NCI-H2196 treated with DMSO at 0.1 percent for 48 hours (cell line): Measurements from ENCODE around the gene CYTH3.
"Not testable (repeated sequence)": the region's sequence is repeated elsewhere in the genome, so short reads cannot be mapped to it uniquely, and the experiment has no call there.

Experiments used
- DNase-seq: peaks from one replicate; lab custom pipeline; 2025; ENCODE audit not compliant: unreplicated experiment; lab: John Stamatoyannopoulos, UW

CYTH3 gene

DNA sequence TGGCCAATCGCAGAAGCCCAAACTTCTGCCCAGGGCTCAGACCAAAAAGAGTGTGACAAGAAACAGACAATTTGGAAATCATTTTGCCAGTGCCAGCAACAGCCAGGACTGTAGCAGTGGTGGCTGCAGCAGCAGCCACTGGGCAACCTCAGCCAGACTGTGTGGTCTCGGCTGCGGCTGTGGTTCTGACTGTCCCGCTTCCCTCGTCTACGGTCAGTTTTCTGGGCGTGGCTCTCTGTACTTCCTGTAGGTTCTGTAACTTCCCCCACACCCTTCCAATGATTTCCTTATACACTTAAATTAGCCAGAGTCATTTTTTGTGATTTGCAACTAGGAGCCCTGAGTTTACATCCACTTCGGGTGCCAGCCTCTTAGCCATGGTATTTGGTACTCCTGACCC is 39.9 kb downstream of the CYTH3 start:
- no peak for DNase-seq

DNA sequence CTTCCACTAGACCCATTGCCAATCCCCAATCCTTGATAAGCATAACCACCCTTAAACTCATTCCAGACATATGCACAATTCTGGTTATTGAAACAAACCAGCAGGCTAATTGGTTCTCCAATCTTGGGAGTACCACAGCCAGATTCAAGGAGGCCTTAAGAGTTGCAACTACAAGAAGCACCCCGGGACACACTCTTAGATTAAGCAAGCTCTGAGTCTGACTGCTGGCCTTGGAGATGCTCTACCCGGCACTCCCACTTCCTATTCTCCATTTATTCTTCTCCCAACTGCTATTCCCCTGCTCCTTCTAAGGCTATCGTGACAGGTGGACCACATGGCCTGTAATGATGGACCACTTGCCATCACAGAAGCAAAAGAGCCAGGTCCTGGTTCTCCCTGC is 40.3 kb downstream of the CYTH3 start:
- DNase-seq, result no peak

DNA sequence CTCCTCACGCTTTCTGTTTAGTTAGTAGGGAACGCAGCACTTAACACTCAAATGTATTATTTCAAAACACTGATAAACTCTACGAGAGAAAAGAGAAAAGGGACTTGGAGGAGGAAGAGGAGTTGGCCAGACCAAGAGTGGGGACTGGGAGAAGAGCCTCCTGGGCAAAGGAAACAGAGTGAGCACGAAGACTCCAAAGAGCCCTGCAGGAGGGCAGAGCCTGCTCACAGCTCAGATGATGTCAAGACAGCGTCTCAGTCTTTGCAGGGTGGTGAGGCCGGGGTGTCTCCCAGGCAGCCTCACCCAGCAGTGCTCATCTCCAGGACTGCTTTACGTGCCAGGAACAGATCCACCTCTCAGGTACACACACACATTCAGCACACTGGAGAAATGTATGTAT is 41.2 kb downstream of the CYTH3 start:
- no peak for DNase-seq

DNA sequence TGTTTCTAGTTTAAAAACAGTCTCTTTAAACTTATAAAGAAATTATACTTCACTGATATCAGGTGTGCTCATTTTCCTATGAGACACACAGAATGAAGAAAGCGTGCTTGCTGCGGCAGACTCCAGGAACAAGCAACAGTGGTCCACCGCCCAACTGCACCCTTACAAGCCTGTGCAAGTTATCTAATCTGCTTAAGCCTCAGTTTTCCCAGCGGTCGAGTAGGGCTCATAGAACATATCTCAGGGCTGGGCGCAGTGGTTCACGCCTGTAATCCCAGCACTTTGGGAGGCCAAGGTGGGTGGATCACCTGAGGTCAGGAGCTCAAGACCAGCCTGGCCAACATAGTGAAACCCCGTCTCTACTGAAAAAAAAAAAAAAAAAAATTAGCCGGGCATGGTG is 43.1 kb downstream of the CYTH3 start:
- not testable (repeated sequence) for DNase-seq

DNA sequence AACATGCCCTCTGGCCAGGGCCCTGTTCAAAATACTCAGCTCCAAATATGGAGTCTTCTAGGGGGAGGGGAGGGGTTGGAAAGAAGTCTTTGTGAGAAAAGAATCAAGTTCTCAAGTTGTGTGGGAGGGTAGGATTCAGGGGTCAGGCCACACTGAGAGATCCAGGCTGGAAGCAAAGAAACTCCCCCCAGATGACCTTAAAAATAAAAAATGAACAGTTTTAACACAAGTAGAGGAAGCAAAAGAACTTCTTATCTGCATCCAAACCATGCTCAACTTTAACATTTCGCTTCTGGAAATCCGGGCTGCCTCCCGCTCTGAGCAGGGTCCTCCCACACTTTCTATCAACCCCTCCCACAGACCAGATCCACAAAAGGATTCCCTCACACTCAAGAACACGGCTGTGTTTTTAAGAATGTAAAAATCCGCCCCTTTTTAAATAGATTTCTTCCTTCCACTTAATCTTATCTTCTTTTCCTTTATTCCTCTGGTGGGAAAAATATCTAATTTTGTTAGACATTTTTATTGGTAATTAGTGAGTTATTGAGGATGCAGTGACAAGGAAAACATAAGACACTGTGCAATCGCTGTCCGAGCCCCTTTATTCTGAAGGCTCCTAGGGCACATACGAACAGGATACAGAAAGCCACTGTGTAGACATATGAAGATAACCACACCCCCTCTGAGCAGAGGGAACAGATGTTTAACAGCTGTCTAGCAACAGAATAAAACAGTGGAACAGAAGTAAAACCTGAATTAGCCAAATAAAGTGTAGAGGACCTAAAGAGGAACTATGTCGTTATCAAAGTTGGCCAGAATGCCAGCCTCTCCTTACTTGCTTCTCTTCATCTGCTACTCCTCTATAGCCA is 43.8 kb downstream of the CYTH3 start:
- no peak for DNase-seq

DNA sequence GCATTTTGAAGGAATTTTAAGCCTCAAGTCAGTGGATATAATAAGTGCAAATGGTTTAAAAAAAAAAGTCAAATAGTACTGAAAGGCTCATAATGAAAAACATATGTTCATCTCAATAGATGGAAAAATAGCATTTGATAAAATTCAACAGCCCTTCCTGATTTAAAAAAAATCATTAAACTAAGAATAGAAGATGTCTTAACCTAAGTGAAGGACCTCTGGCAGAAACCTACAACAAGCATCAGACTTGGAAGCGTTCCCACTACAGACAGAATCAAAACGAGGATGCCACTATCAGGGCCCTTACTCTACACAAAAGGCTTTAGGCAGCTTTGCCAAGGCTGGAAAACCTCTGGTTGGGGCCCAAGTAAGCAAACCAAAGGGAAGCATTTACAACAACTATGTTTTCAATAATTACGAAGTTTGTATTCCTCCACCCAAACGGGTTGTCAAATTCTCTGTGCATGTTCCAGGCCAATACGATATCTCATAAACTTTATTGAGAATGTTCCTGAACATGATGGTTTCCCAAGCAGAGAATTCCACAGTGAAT is 45.1 kb downstream of the CYTH3 start:
- DNase-seq, result no peak

DNA sequence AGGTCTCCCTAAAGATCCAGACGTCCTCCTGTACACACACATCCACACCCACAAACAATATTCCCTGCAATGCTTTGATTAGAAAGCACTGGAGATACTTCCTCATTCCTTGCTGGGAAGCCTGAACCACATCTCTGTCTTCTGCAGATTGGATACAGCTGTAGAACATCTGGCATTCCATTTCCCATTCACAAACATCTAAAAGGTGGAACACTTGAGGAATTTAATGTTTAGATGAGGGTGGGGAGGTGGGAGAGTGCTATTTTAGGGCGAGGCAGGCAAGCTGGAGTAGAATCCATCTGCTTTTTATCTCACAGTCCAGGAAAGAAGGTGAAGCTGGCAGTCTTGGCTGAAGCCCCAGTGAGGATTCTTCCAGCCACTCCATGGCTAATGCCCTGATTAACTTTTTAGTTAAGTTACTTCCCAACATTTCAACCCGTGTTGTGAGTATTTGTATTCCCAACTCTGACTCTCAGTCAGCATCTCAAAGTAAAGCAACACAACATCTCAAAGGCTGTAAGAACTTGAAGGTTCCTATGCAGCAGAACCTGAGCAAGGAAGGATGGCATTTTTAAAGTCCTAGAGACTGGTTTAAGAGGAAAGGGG is 46.1 kb downstream of the CYTH3 start:
- DNase-seq, result no peak

DNA sequence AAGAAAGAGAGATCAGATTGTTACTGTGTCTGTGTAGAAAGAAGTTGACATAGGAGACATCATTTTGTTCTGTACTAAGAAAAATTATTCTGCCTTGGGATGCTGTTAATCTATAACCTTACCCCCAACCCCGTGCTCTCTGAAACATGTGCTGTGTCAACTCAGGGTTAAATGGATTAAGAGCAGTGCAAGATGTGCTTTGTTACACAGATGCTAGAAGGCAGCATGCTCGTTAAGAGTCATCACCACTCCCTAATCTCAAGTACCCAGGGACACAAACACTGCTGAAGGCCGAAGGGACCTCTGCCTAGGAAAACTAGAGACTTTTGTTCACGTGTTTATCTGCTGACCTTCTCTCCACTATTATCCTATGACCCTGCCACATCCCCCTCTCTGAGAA is 49.0 kb downstream of the CYTH3 start:
- not testable (repeated sequence) for DNase-seq

DNA sequence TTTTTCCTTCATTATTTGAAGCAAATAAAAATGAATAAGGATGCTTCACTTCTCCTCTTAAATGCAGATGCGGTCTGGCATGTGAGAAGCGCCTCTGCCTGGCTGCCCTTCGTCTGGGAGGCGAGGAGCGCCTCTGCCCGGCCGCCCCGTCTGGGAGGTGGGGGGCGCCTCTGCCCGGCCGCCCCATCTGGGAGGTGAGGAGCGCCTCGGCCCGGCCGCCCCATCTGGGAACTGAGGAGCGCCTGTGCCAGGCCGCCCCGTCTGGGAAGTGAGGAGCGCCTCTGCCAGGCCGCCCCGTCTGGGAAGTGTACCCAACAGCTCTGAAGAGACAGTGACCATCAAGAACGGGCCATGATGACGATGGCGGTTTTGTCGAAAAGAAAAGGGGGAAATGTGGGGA is 49.4 kb downstream of the CYTH3 start:
- not testable (repeated sequence) for DNase-seq

DNA sequence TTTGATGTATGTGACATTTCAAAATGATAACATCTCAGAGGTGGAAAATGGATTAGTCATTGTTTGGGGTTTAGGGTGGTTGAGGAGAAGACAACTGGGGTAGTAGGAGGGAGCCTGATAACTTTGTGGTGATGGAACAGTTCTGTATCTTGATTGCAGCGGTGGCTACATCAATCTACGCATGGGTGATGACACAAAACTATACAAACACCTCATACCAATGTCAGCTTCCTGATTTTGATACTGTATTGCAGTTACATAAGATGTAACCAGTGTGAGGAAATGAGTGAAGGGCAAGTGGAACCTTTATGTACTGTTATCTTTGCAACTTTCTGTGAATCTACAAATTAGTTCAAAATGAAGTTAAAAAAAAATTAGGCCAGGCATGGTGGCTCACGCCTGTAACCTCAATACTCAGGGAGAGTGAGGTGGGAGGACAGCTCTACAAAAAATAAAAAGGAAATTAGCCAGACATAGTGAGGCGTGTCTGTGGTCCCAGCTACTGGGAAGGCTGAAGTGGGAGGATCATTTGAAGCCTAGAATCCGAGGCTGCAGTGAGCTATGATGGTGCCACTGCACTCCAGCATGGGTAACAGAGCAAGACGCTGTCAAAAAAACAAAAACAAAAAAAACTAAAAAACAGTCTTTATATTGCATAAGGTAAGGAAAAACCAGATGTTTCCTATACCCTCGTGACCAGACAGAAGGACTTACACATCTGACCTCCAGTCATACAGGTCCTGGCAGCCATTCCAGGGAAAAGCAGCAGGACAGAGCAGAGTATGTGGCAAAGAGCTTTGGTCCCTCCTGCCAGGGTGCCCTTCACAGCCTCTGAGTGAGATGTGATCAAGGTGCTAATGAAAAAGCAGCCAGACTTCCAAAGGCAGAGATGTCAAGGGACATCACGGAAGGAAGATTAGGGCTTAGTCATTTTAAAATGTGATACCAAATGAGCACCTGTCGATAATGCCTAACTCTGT is 50.8 kb downstream of the CYTH3 start:
- no peak for DNase-seq

DNA sequence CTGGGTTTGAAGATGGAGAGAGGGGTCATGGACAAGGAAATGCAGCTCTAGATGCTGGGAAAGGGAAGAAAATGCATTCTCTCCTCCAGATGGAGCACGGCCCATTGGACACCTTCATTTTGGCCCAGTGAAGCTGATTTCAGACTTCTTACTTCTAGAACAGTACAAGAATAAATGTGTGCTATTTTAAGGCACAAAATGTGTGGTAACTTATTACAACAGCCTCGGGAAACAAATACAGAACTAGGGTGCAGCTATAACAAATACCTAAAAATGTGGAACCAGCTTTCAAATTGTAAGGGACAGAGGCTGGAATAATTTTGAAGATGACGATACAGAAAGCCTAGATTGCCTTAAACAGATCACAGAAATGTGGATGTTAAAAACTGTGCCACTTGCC is 54.1 kb downstream of the CYTH3 start:
- no peak for DNase-seq

DNA sequence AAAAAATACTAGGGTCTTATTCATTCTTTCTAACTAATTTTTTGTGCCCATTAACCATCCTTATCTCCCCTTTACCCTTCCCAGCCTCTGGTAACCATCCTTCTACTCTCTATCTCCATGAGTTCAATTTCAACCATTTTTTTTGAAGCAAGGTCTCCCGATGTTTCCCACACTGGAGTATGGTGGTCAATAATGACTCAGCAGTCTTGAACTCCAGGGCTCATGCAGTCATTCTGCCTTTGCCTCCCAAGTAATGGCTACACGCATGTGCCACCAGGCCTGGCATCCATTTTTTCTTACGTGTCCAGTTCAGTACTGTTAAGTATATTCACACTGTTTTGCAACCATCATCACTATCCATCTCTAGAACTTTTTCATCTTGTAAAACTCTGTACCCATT is 60.4 kb downstream of the CYTH3 start:
- DNase-seq, result no peak

DNA sequence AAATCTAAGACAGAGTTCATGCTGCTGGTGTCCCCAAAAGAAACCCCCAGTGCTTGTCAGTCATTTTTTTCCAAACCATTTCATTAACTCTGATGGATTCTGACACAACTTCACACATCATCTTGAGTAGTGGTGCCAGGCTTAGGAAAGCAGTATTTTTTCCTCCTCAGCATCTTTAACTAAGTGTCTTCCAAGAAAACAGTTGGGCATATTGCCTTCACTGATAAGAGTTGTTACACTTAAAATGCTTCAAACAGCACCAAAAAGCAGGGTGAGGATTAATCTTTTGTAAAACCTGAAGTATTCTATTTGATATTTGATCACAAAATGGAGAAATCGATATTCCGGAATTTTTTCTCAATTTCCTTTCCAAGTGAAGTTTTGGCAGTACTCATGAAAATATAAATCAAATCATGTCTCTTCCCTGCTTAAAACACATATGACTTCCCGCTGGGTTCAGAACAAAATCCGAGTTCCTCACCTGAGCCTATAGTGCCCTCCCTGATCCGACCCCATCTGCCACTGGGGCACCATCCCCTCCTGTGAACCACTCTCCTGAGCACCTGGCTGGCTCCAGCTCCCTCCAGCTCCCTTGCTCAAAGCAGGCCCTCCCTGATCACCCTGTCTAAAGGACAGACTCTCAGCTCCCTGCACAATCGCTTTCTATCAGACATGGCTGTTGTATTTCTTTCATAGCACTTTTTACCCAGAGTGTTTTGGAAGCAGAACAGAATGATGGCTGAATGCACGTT is 61.6 kb downstream of the CYTH3 start:
- DNase-seq, result no peak

DNA sequence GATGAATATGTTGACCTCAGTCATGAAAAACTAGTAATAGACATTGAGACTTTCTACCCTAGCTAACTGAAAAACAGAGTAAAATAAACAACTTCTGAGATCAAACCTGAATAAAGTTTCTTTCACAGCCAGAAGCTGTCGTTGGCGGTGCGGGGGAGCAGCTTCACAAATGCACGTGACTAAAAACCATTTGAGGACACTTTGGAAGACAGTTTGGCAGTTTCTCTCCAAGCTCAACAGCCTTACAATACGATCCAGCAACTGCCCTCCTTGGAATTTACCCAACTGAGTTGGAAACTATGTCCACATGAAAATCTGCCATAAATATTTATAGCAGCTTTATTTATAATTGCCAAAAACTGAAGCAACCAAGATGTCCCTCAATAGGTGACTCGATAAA is 63.1 kb downstream of the CYTH3 start:
- no peak for DNase-seq

DNA sequence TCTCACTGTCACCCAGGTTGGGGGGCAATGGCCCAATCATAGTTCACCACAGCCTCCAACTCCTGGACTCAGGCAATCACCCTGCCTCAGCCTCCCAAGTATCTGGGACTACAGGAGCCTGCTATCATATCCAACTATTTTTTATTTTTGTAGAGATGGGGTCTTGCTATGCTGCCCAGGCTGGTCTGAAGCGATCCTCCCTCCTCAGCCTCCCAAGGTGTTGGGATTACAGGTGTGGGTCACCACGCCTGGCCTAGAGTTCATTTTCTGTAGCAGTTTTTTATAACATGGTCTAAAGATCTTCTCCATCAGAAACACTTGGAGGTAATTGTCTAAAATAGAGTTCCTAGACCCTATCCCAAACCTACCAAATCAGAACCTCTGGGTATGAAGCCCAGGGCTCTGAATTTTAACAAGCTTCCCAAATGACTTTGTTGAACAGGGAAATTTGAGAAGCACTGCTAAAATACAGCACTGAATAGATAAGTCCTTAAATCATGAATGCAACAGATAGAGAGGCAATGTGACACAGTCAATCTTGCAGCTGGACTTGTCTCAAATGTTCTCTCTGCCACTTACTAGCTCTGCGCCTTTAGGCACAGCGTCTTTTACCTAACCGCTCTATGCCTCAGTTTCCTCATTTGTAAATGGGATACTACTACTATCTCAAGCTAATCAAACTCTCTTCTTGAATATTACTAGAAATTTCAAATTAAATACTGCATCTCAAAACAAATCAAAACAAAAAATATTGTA is 63.7 kb downstream of the CYTH3 start:
- no peak for DNase-seq

DNA sequence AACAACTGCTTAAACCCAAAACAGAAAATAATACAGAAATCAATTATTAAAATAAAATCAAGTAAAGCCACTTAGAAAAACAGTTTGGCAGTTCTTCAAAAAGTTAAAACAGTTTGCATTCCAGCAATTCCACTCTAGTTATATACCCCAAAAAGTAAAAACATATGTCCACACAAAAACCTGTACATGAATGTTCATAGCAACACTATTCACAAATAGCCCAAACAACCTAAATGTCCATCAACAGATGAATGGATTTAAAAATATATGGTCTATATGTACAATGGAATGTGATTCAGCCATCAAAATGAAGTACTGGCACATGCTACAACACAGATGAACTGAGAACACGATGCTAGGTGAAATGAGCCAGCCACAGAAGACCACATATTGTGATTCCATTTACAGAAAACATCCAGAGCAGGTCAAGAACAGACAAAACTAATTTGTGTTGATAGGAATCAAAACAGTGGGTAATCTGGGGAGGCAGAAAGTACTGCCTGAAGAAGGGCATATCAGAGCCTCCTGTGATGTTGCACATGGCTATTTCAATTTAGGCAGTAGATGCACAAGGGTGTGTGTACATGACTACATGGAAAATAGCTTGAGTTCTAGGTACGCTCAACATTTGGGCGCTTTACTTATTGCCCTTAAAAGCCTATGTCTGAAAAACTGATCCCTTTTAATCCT is 66.3 kb downstream of the CYTH3 start:
- DNase-seq, result no peak

DNA sequence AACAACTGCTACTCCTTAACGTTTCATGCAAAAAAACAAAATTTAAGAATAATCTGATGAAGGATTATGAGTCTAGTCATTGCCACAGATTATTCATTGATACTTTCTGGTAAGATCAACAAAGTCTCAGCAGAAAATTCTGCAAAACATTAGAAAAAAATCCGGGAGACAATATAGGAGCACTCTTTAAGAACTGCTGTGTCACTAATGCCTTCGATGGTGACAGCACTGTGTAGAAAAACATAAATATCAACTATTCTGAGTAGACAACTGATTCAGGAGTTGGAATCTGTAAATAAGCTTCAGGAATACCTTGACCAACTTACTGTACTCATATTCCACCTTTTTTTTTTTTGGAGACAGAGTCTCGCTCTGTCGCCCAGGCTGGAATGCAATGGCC is 69.0 kb downstream of the CYTH3 start:
- DNase-seq, result no peak

DNA sequence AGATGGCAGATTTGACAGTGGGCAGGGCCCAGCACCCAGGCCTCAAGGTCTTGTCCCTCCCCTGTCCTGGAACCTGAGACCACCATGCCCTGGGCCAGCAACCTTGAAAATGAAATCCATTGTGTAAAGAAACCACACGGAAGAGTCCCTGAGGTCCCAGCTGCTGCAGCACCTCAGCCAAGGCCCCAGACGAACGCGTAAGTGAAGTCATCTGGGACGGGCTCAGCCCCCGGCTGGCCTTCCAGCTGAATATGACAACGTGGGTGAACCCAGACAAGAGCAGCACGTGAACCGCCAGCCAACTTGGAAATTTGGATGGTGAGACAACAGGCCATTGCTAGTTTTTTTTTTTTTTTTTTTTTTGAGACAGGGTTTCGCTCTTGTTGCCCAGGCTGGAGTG is 70.3 kb downstream of the CYTH3 start:
- no peak for DNase-seq

DNA sequence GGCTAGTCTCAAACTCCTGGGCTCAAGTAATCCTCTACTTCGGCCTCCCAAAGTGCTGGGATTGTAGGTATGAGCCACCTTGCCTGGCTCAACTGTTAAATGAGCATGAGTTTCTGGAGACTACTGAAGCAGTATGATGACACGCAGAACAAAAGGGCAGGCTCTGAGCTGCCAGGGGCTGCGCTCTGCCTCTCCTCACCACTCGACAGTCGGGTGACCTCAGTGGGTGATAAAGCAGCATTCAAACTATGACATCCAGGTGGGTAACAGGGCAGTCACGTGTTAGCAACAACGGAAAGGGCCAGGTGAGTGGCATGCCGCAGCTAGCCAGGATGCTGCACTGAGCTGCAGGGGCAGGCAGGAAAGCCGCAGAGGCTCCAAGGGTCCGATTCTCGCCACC is 71.5 kb downstream of the CYTH3 start:
- DNase-seq, result no peak
